ENCODE results near the gene MTF2. TPM values are rescaled to one million over a fixed set of nuclear protein-coding genes. Genes with fewer than 3 reads are reported as not detected.

The MTF2 gene
- total RNA-seq (2021): 103 and 110 TPM in 2 replicates
- long read RNA-seq, full-length matches to known transcripts: 59 of 499 reads
- long read RNA-seq, partial matches to known transcripts: 350 of 499 reads
- long read RNA-seq, other reads (novel, unspliced or antisense): 90 of 499 reads

DNA sequence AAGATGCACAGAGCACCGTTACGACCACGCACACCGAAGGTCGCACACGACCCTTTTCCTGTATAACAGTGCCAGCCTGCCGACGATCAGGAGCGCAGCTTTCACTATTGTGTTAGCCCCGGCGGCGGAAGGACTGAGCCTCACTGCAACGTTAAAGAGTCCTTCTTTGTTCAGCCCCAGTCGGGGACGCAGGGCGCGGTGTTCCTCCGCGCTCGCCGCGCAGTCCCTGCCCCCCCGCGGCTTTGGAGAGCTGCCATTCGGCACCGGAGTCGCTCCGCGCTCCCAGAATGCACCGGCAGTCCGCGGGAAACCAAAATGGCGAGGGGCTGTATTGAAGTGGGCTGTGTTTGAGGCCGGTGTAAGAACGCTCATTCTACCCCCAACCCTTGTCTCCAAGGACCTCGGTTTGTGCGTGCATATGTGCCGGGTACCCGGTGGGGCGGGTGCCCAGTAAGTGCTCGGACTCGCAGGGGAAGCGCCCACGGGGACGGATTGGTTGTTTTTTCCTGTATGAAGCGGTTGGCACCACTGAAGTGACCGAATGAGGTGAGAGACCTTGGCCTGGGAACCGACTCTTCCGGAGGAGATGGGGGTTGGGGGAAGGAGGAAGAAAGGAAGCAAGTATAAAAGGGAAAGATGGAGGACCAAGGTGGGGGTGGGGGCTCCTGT, at the start of gene MTF2:
MTF2 (plus strand) TSS at position 298 of the 669 bp plus-strand sequence; CDS start at position 542, 244 bp downstream.
- no peaks in the 10 kb centered on the region for H3K27me3 Mint-ChIP-seq (ENCODE audit: low read depth)
- no peaks in the 10 kb centered on the region for H3K27me3 ChIP-seq (ENCODE audit: insufficient read depth, low read length)

More for the DNA sequence above, at the start of gene MTF2:
- Histone ChIP-seq H2BK12ac (ENCODE audit: insufficient read length, low read depth, low read length) (no peak within 1 kb of the TSS), H2AK5ac (ENCODE audit: insufficient read length, low read length) (no peak within 1 kb of the TSS), H3K79me2 (ENCODE audit: insufficient read depth, low read length) (peaks cover 42% of the 10 kb centered on the region), H3K27ac (ENCODE audit: insufficient read length, low read depth, low read length) (peak within 1 kb of the TSS; percentile 81), H4K20me1 (ENCODE audit: control insufficient read depth, insufficient read depth, insufficient read length) (no peaks in the 10 kb centered on the region), H2AFZ (ENCODE audit: low read length) (peak within 1 kb of the TSS; percentile 42), H3K79me1 (ENCODE audit: insufficient read depth, low read depth, low read length, poor library complexity, severe bottlenecking) (no peaks in the 10 kb centered on the region), H3K4me2 (ENCODE audit: insufficient read depth, insufficient read length, low read length) (peak within 1 kb of the TSS; percentile 74), H2BK5ac (ENCODE audit: insufficient read length, low read length) (peak within 1 kb of the TSS; percentile 80), H3K9me3 (ENCODE audit: control insufficient read depth, low read depth, low read length) (no peaks in the 10 kb centered on the region), H2BK20ac (ENCODE audit: low read depth, low read length, poor library complexity, severe bottlenecking) (no peak within 1 kb of the TSS), H4K91ac (ENCODE audit: insufficient read length, low read depth, low read length) (no peak within 1 kb of the TSS), H3K23me2 (ENCODE audit: insufficient read length, low read depth, low read length, poor library complexity, severe bottlenecking) (peaks cover 6% of the 10 kb centered on the region), H3T11ph (ENCODE audit: low read length) (no peak within 1 kb of the TSS), H3K4me1 (ENCODE audit: insufficient read depth, low read length) (no peaks in the 10 kb centered on the region), H2BK15ac (ENCODE audit: low read depth, low read length) (no peak within 1 kb of the TSS), H3K23ac (ENCODE audit: insufficient read length, low read depth, low read length) (no peak within 1 kb of the TSS), H3K14ac (ENCODE audit: insufficient read depth, low read length) (peak within 1 kb of the TSS; percentile 98), H4K8ac (replicated peaks; ENCODE audit: insufficient read length, low read depth, low read length) (no peak within 1 kb of the TSS), H3K9ac (ENCODE audit: extremely low read depth, insufficient read length, low read length) (peak within 1 kb of the TSS; percentile 100), H3K18ac (ENCODE audit: insufficient read length, low read depth, low read length) (peak within 1 kb of the TSS; percentile 97), H3K4ac (ENCODE audit: low read depth, low read length) (no peak within 1 kb of the TSS; the same call in 1 of the 2 replicates), H2BK120ac (ENCODE audit: low read depth, low read length, poor library complexity, severe bottlenecking) (no peak within 1 kb of the TSS), H4K5ac (ENCODE audit: insufficient read length, low read depth, low read length) (peak within 1 kb of the TSS; percentile 7), H3K56ac (ENCODE audit: insufficient read length, low read depth, low read length) (peak within 1 kb of the TSS; percentile 64)
- Mint-ChIP-seq H3K27ac (peak within 1 kb of the TSS; percentile 97 to 99 (median 99)), H3K9me3 (peaks cover 15 to 16% of the 10 kb centered on the region in 2 experiments), H3K4me3 (peak within 1 kb of the TSS; percentile 95 to 100), H3K4me1 (peaks cover 15 to 21% of the 10 kb centered on the region in 2 experiments), H3K36me3 (ENCODE audit: insufficient read depth in 1 of 3, low read depth in 3 of 3) (peaks cover 24 to 37% (median 28%) of the 10 kb centered on the region in 3 experiments)
- DNase-seq: peak; percentile 97
- WGBS (ENCODE audit: extremely low coverage, insufficient read length, low lambda C conversion rate): no CpG with 5 or more reads among the region's 49 CpGs
- TF ChIP-seq, protein P1, sequence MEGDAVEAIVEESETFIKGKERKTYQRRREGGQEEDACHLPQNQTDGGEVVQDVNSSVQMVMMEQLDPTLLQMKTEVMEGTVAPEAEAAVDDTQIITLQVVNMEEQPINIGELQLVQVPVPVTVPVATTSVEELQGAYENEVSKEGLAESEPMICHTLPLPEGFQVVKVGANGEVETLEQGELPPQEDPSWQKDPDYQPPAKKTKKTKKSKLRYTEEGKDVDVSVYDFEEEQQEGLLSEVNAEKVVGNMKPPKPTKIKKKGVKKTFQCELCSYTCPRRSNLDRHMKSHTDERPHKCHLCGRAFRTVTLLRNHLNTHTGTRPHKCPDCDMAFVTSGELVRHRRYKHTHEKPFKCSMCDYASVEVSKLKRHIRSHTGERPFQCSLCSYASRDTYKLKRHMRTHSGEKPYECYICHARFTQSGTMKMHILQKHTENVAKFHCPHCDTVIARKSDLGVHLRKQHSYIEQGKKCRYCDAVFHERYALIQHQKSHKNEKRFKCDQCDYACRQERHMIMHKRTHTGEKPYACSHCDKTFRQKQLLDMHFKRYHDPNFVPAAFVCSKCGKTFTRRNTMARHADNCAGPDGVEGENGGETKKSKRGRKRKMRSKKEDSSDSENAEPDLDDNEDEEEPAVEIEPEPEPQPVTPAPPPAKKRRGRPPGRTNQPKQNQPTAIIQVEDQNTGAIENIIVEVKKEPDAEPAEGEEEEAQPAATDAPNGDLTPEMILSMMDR (conservative IDR thresholded peaks at IDR 0.05): no peak
